Measurements from ENCODE around the gene SEC31A. TPM values are rescaled to one million over a fixed set of nuclear protein-coding genes. Genes with fewer than 3 reads are reported as not detected.

SEC31A gene
- polyA plus RNA-seq, 1 experiment = 451 TPM

- no peak for TF ChIP-seq CTCF (IDR thresholded peaks at IDR 0.05; ENCODE audit: insufficient read depth, low read depth, low read length)
- no peak for DNase-seq (ENCODE audit: low read depth)
- CTCF ChIA-PET = interaction anchor here (1.6 kb wide), 1 partner anchor 71 kb away, joined by 6 read pairs; no protein-coding TSS in a partner anchor
- Histone ChIP-seq H3K36me3 (ENCODE audit: control insufficient read depth, insufficient read depth, low read length) (no peaks in the 10 kb centered on the region; the same call in 1 of the 2 replicates), H3K4me3 (ENCODE audit: low read depth, low read length) (no peak overlapping the region), H3K27me3 (ENCODE audit: control insufficient read depth, insufficient read depth, low read length) (no peaks in the 10 kb centered on the region)
- POLR2A ChIA-PET = interaction anchor here (0.6 kb wide), 1 partner anchor 330 kb away, joined by 4 read pairs; no protein-coding TSS in a partner anchor
Measured at GRCh38 chr4:82792912-82793649, 97.9 kb downstream of the SEC31A start.

DNA sequence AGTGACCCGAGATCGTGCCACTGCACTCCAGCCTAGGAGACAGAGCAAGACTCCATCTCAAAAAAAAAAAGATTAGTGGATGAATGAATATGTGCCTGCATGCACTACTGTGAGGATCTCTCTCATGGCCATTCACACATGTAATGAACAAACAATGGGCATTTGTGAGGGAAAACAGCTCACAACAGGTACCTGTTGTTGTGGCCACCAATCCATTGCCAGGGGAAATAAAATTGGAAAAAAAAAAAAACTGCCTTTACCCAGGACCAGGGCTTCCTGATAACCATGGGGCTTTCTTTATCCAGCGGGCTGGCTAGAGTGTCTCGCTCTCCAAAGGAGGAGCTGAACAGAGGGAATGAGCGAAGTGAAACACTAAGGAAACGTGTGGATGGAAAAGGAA lies 99.8 kb downstream of the SEC31A start:
- ChIA-PET CTCF (no interaction called here), POLR2A (no interaction called here)
- no peak for TF ChIP-seq CTCF (IDR thresholded peaks at IDR 0.05; ENCODE audit: insufficient read depth, low read depth, low read length)
- Histone ChIP-seq H3K36me3 (ENCODE audit: control insufficient read depth, insufficient read depth, low read length) (no peaks in the 10 kb centered on the region; the same call in 1 of the 2 replicates), H3K27me3 (ENCODE audit: control insufficient read depth, insufficient read depth, low read length) (no peaks in the 10 kb centered on the region), H3K4me3 (ENCODE audit: low read depth, low read length) (no peak overlapping the region)
- DNase-seq (ENCODE audit: low read depth) = no peak

- no peak overlapping the region for H3K4me3 ChIP-seq (ENCODE audit: low read depth, low read length)
- H3K36me3 ChIP-seq (ENCODE audit: control insufficient read depth, insufficient read depth, low read length) = no peaks in the 10 kb centered on the region; the same call in 1 of the 2 replicates
- CTCF ChIA-PET = no interaction called here
- no peak for DNase-seq (ENCODE audit: low read depth)
- no peak for TF ChIP-seq CTCF (IDR thresholded peaks at IDR 0.05; ENCODE audit: insufficient read depth, low read depth, low read length)
- POLR2A ChIA-PET = no interaction called here
- H3K27me3 ChIP-seq (ENCODE audit: control insufficient read depth, insufficient read depth, low read length) = no peaks in the 10 kb centered on the region
Measured at GRCh38 chr4:82790060-82790660, 100.8 kb downstream of the SEC31A start.

GRCh38 chr4:82789025-82789776 lies 101.8 kb downstream of the SEC31A start:
- POLR2A ChIA-PET = no interaction called here
- Histone ChIP-seq H3K36me3 (ENCODE audit: control insufficient read depth, insufficient read depth, low read length) (no peaks in the 10 kb centered on the region; the same call in 1 of the 2 replicates), H3K27me3 (ENCODE audit: control insufficient read depth, insufficient read depth, low read length) (no peaks in the 10 kb centered on the region), H3K4me3 (ENCODE audit: low read depth, low read length) (no peak overlapping the region)
- no peak for TF ChIP-seq CTCF (IDR thresholded peaks at IDR 0.05; ENCODE audit: insufficient read depth, low read depth, low read length)
- CTCF ChIA-PET = interaction anchor here (0.6 to 1.0 kb wide), 2 partner anchors 9 to 12 kb away, joined by 3 read pairs; no protein-coding TSS in a partner anchor
- no peak for DNase-seq (ENCODE audit: low read depth)

- Histone ChIP-seq H3K36me3 (ENCODE audit: control insufficient read depth, insufficient read depth, low read length) (no peaks in the 10 kb centered on the region; the same call in 1 of the 2 replicates), H3K27me3 (ENCODE audit: control insufficient read depth, insufficient read depth, low read length) (no peaks in the 10 kb centered on the region), H3K4me3 (ENCODE audit: low read depth, low read length) (no peak overlapping the region)
- ChIA-PET CTCF (interaction anchor here (1.6 kb wide), 1 partner anchor 10 kb away, joined by 3 read pairs; no protein-coding TSS in a partner anchor), POLR2A (no interaction called here)
- no peak for DNase-seq (ENCODE audit: low read depth)
- no peak for TF ChIP-seq CTCF (IDR thresholded peaks at IDR 0.05; ENCODE audit: insufficient read depth, low read depth, low read length)
Measured at GRCh38 chr4:82787342-82787741, 103.6 kb downstream of the SEC31A start.
